COLO668 (cell line): ENCODE measurements around the gene VPS52.

ENCODE experiments used
- DNase-seq: peaks from one replicate; lab custom pipeline; 2025; ENCODE audit not compliant: unreplicated experiment; lab: John Stamatoyannopoulos, UW

Gene VPS52, protein sequence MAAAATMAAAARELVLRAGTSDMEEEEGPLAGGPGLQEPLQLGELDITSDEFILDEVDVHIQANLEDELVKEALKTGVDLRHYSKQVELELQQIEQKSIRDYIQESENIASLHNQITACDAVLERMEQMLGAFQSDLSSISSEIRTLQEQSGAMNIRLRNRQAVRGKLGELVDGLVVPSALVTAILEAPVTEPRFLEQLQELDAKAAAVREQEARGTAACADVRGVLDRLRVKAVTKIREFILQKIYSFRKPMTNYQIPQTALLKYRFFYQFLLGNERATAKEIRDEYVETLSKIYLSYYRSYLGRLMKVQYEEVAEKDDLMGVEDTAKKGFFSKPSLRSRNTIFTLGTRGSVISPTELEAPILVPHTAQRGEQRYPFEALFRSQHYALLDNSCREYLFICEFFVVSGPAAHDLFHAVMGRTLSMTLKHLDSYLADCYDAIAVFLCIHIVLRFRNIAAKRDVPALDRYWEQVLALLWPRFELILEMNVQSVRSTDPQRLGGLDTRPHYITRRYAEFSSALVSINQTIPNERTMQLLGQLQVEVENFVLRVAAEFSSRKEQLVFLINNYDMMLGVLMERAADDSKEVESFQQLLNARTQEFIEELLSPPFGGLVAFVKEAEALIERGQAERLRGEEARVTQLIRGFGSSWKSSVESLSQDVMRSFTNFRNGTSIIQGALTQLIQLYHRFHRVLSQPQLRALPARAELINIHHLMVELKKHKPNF

GRCh38 chr6:33271468-33272274 is at the start of gene VPS52, which contains the start of gene RPS18:
TSS of gene VPS52 (minus strand) at chr6:33271876. CDS start at chr6:33271675, 201 bp downstream.
TSS of gene RPS18 (plus strand) at chr6:33272075. CDS start at chr6:33272120, 45 bp downstream.
- DNase-seq: peak; percentile 87

DNA sequence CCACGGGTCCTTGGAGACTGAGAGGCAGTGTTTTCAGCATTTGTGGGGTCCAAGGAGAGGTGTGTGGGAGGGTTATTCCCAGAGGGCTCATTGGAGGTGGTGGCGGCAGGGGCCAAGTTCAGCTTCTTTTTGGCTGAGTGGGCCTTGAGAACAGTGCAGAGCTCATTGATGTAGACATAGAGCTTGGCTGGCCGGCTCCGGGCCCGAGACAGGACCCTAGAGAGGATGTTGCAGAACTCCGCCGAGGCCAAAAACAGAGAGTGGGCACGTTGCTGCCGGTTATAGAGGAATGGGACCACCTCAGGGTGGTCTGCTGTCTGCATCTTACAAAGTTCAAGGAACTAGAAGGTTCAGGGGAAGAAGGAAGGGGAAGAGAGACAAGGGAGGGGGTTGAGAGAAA is 49.6 kb upstream of the VPS52 start:
- DNase-seq: no peak

GRCh38 chr6:33320315-33321181 is 48.9 kb upstream of the VPS52 start:
- peak; percentile 17 for DNase-seq

DNA sequence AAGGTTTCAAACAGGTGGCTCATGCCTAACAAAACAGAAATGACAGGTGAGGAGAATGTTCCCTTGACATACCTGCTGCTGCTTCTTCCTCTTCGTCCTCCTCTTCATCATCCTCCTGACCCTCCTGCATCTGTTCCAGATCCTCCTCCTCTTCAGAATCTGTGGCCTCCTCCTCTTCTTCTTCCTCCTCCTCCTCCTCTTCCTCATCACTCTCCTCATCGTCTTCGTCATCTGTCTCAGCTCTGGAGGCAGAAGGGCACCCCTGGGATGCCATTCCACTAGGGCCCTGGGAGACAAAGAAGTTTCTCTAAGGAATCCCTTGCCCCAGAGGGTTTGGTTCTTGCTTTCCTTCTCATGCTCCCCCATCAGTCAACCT is 48.3 kb upstream of the VPS52 start:
- DNase-seq: no peak

- DNase-seq: no peak
Measured at GRCh38 chr6:33318426-33319073, 46.9 kb upstream of the VPS52 start.

DNA sequence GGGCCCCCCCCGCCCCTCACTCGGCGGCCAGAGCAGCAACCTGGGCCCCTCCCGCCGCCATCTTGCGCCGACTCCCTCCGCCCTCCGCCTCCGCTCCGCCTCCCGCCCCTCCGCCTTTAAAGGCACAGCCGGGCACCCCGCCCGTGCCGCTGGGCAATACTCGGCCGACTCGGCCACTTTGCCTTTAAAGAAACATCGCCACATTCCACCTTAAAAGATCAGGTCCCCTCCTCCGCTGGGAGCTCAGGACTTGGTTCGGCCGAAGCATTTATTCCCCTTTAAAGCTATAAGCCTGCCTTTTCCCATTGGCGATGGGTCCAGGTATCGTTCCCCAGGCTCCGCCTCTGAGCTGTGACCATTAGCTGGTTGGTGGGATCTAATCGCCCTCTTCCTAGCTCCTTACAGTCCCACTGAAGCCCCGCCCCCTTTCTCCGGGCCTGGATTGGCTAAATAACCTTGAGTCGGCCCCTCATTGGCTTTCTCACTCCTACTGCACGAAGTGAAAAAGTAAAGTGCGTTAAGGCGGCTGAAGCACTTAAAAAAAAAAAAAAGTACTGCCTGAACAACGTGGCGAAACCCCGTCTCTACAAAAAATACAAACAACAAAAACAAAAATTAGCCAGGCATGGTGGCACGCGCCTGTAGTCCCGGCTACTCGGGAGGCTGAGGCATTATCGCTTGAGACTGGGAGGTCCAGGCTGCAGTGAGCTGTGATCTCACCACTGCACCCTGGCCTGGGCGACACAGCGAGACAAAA is 46.2 kb upstream of the VPS52 start, which contains the start of gene ZBTB22:
Gene ZBTB22, minus strand, starts transcription at position 76 of the 757 bp plus-strand sequence. CDS start 828 bp downstream, outside the sequence.
- peak; percentile 85 for DNase-seq

GRCh38 chr6:33317419-33317668 is 45.7 kb upstream of the VPS52 start:
- peak; percentile 65 for DNase-seq

- no peak for DNase-seq
Measured at GRCh38 chr6:33316603-33317418, 45.1 kb upstream of the VPS52 start.

DNA sequence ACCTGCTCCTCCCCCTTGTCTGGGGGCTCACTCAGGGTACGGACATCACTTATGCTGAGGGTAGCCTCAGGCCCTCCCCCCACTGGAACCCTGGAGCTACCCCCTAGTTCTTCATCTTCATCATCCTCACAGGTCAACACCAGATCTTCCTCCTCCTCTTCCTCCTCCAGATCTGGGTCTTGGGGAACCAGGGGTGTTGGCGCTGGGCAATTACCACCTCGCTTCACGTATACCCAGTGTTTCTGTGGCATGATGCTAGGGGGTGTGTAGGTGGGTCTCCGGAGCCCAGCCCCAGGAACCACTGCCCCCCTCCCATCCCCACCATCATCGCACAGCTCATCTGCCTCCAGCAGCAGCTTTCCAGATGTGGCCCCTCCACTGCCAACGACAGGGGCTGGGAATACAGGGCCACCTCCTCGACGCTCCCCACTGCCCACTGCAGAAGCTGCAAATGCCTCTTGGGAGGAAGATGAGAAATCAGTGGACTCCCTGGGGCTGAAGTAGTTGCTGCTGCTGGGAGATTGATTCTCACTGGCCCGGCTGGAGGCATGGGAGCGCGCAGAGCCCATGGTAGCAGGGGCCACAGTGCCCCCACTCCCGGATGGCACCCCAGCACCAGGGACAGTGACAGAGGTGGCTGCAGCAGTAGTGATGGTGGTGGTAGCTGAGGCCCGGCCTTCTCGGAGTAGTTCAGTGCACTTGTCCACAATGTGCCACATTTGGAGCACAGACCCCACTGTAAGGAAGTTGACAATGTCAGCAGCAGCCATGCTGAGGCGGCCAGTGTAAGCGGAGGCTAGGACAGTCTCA is 44.3 kb upstream of the VPS52 start:
- no peak for DNase-seq

DNA sequence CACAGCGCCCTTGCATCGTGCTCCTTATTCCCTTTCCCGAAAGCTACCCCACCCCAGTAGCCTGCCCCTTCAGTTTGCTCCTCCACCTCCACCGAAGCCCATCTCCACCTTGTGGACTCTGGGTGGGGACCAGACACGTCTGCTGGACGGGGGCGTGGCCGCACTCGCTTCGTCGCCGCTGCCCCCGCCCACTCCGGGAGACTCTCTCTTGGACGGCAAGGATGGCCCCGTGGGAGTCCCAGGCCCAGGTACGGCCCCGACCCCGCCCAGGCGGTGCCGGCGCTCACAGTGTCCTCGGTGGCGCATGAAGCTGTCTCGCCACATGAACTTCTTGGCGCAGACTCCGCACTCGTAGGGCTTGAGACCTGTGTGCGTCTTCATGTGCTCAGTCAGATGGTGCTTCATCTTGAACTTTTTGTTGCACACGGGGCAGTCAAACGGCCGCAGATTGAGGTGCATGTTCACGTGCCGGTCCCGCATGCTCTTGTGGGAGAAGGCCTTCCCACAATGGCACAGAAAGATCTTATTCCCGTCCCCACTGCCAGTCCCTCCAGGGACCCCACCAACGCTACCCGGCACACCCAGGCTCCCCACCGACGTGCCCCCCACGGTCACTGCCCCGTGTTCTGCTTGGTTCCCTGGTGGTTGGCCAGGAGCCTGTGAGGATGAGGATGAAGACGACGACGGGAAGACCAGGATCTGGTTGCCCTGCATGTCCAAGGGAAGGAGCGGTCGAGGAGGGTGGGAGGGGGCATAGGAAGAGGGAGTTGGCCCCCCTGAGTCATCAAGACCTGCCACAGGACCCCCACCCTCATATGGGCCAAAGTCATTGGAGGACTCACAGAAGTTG is 43.5 kb upstream of the VPS52 start:
- DNase-seq: peak; percentile 48

GRCh38 chr6:33314515-33314942 is 42.9 kb upstream of the VPS52 start:
- DNase-seq: peak; percentile 55

DNA sequence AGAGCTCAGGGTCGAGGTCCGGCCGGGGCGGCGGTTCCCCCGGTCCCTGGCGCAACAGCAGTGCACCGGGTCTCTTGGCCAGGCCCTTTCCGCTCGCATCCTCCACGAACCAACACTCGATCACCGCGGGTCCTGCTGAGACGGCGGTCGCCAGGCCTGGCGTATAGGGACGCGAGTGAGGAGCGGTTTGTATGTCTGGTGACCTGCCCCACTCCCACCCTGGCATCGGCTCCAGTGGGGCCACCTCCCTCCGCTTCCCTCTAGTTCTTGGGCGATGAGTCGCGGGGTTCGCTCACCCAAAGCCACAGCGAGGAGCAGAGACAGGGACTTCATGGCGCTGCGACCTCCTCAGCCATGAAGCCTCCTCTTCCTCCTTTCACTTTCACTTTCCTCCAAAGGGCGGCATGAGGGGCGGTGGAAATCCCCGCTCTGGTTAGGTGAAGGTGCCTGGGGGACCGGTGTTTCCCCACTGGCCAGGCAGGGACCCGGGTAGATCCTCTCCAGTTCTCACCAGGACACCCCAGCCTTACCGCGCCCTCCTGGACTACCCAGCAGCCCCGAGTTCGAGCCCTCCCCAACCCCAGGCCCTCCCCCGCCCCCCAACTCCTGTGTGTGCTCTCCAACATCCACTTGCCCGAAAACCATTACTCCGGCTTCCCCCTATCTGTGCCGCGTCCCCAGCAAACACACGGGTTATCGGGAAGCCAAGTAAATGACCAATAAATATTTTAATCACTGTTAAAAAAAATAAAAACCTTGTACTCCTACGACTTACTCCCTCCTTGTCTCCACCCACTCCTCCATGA is 42.2 kb upstream of the VPS52 start, which contains the start of gene TAPBP:
Gene TAPBP, minus strand, starts transcription at position 370 of the 806 bp plus-strand sequence. Its CDS starts 37 bp downstream, at position 333.
- peak; percentile 62 for DNase-seq

GRCh38 chr6:33313105-33313708 is 41.5 kb upstream of the VPS52 start:
- DNase-seq: peak; percentile 28

DNA sequence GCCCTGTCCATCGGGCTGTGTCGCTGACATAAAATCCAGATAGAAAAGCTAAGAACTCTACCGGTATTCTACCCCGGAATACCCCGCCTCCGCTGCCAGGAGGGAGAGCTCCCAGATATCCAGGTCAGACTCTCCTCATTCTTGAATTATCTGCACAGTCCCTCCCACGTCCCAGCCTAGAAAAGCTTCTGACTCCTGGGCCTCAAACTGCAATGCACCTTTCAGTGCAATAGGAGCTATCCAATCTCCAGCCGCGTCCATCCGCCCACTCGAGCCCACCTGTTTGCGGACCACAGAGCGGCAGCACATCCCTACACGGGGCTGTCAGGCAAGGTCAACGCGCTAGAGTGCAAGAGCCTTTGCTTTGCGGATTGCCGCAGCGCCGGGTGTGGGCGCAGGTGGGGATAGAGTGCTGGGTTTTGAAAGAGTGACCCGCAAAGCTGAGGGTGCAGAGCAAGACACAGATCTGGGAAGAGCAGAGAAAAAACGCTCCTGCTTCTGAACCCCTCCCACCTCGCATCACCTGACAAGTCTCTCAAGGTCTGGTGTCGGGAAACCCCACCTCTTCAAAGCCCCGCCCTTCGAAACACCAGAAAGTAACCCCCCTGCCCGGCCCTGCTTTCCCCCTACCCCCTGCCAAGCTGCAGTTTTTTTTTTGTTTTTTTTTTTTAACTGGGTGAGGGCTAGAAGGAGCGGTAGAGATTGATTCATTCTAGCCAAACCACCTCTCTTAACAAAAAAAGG is 40.9 kb upstream of the VPS52 start:
- peak; percentile 58 for DNase-seq

DNA sequence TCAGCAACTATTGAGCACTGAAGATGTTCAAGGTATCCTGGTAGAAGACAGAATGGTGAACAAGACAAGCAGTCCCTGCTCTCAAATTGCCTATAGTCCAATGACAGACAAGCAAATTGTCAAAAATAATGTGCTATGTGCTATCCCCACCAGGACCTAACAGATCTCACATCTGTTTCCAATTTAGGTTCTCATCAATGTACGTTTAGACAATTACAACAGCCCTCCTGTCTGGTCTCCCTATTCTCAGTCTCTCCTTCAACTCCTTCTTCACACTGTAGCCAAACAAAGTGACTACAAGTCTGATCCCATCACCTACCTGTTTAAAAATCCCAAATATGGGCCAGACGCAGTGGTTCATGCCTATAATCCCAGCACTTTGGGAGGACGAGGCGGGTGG is 34.7 kb upstream of the VPS52 start:
- no peak for DNase-seq
